ENCODE results near the gene FHIP2A. TPM values are rescaled to one million over a fixed set of nuclear protein-coding genes. Genes with fewer than 3 reads are reported as not detected.

FHIP2A gene
- total RNA-seq, 3 donors from 2014 or later, result 14.8 to 29.7 (median 15.0) TPM

DNA sequence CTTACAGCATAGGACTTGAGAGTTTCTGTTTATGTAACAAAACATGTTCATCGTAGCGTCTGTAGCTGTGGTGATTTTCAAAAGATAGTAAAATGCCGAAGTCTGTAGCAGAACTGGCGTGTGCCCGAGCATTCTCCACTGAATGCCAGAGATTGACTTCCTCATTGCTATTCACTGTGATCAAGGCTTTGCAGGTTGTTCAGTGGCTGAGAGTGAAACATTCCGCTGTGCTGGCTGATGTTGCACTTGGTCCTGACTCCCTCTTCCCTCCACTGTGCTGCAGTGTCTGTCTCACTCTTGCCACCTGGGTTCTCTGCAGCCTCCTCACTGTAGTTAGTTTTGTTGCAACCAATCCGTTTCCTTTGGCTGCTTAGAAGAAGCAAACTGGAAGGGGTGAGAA, 37.6 kb downstream of the FHIP2A start:
- Histone ChIP-seq H3K36me3 (ENCODE audit: low read depth) (no peaks in the 10 kb centered on the region), H3K4me3 (no peak overlapping the region), H3K9me3 (no peaks in the 10 kb centered on the region), H3K4me1 (ENCODE audit: low read depth) (peaks cover 10% of the 10 kb centered on the region)
- no peak for TF ChIP-seq CTCF (IDR thresholded peaks at IDR 0.05)
- intact Hi-C loops (cut with DNase I, micrococcal nuclease), result no loop called here
- DNase-seq (peak in 1 of 3 donors; percentile 34), ATAC-seq (peak; percentile 87)

GRCh38 chr10:114862456-114862855, 40.9 kb downstream of the FHIP2A start:
- Histone ChIP-seq H3K9me3 (no peaks in the 10 kb centered on the region), H3K4me1 (ENCODE audit: low read depth) (peaks cover 10% of the 10 kb centered on the region), H3K4me3 (no peak overlapping the region), H3K36me3 (ENCODE audit: low read depth) (no peaks in the 10 kb centered on the region)
- DNase-seq (no peak), ATAC-seq (no peak)
- no peak for TF ChIP-seq CTCF (IDR thresholded peaks at IDR 0.05)
- intact Hi-C loops (cut with DNase I, micrococcal nuclease), result no loop called here

- Histone ChIP-seq H3K4me1 (ENCODE audit: low read depth) (no peaks in the 10 kb centered on the region), H3K4me3 (no peak overlapping the region), H3K36me3 (ENCODE audit: low read depth) (no peaks in the 10 kb centered on the region), H3K9me3 (no peaks in the 10 kb centered on the region)
- ATAC-seq (no peak), DNase-seq (no peak)
- TF ChIP-seq CTCF (IDR thresholded peaks at IDR 0.05), result no peak
- intact Hi-C loops (cut with DNase I, micrococcal nuclease), result no loop called here
Measured at GRCh38 chr10:114867365-114867764, 45.8 kb downstream of the FHIP2A start.

- no peak for DNase-seq
- no peaks in the 10 kb centered on the region for H3K36me3 ChIP-seq (ENCODE audit: low read depth)
- TF ChIP-seq CTCF (IDR thresholded peaks at IDR 0.05), result no peak
- no peaks in the 10 kb centered on the region for H3K4me1 ChIP-seq (ENCODE audit: low read depth)
- no peak overlapping the region for H3K4me3 ChIP-seq
- no peak for ATAC-seq
- H3K9me3 ChIP-seq, result no peaks in the 10 kb centered on the region
- intact Hi-C loops (cut with DNase I, micrococcal nuclease), result no loop called here
Measured at GRCh38 chr10:114868870-114869519, 47.4 kb downstream of the FHIP2A start.

GRCh38 chr10:114869520-114869892, 47.9 kb downstream of the FHIP2A start:
- H3K9me3 ChIP-seq, result no peaks in the 10 kb centered on the region
- H3K36me3 ChIP-seq (ENCODE audit: low read depth), result no peaks in the 10 kb centered on the region
- DNase-seq (no peak), ATAC-seq (no peak)
- TF ChIP-seq CTCF (IDR thresholded peaks at IDR 0.05), result no peak
- H3K4me1 ChIP-seq (ENCODE audit: low read depth), result no peaks in the 10 kb centered on the region
- no peak overlapping the region for H3K4me3 ChIP-seq
- intact Hi-C loops (cut with DNase I, micrococcal nuclease), result no loop called here

DNA sequence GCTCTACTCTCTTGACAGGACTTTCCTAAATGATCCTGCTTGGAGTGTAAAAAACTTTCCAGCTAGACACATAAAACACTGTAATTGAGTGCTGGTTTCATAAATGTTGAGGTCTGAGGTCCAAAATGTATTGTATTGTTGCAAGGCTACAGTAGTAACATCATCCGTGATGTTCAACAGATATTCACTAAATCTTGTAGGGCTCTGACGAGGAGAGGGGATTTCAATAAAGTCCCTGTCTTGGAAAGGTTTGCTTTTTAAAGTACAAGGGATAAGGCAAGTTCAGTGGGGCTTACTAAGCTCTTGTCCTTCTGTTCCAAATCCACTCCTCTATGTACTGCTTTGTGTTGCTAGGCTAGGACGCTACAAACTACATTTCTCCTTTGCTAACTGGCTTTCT, 48.9 kb downstream of the FHIP2A start:
- Histone ChIP-seq H3K9me3 (no peaks in the 10 kb centered on the region), H3K36me3 (ENCODE audit: low read depth) (no peaks in the 10 kb centered on the region), H3K4me3 (no peak overlapping the region), H3K4me1 (ENCODE audit: low read depth) (no peaks in the 10 kb centered on the region)
- ATAC-seq (no peak), DNase-seq (no peak)
- TF ChIP-seq CTCF (IDR thresholded peaks at IDR 0.05), result no peak
- intact Hi-C loops (cut with DNase I, micrococcal nuclease), result loop anchor here in 1 of 2 donors (10.0 kb wide), 1 partner anchor 254 kb away; no protein-coding TSS in a partner anchor
